SK-N-SH treated with all-trans-retinoic acid at 6 μM for 48 hours (cell line): ENCODE results near the gene HLA-F.

Experiments used
- ATAC-seq: fragments of 200-7000 bp; cut with Tn5 transposase; 3 replicates; pipeline ENCODE4 v1.9.1; 2020; ENCODE audit warnings: mild to moderate bottlenecking, moderate library complexity
- ARNTL ChIP-seq: fragments of 450-650 bp; formaldehyde crosslinking; IDR thresholded peaks from 2 replicates; pipeline ENCODE4 v1.5.0; 2020; ENCODE audit warnings: low read depth, mild to moderate bottlenecking, moderate library complexity, borderline replicate concordance
- BACH2 ChIP-seq: fragments of 250-450 bp; sonication (Bioruptor Pico); IDR thresholded peaks from 2 replicates; pipeline ENCODE4 v1.9.0; 2021; ENCODE audit warnings: mild to moderate bottlenecking, borderline replicate concordance
- CSDC2 ChIP-seq: fragments of 250-450 bp; sonication (Bioruptor Pico); IDR thresholded peaks from 2 replicates; pipeline ENCODE4 v1.5.0; 2020; ENCODE audit warnings: mild to moderate bottlenecking, moderate library complexity
- ESRRG ChIP-seq: fragments of 250-450 bp; sonication (Bioruptor Pico); IDR thresholded peaks from 2 replicates; pipeline ENCODE4 v1.6.1; 2021; ENCODE audit warnings: mild to moderate bottlenecking
- GLIS3 ChIP-seq: fragments of 250-450 bp; sonication (Bioruptor Pico); IDR thresholded peaks from 2 replicates; pipeline ENCODE4 v1.5.0; 2020; ENCODE audit warnings: mild to moderate bottlenecking, moderate library complexity
- ISL1 ChIP-seq: fragments of 250-450 bp; sonication (Bioruptor Pico); IDR thresholded peaks from 2 replicates; pipeline ENCODE4 v2.1.2; 2022; ENCODE audit warnings: mild to moderate bottlenecking, moderate library complexity
- OSR1 ChIP-seq: fragments of 250-450 bp; sonication (Bioruptor Pico); IDR thresholded peaks from 2 replicates; pipeline ENCODE4 v1.8.0; 2022; ENCODE audit warnings: moderate library complexity, mild to moderate bottlenecking, inconsistent platforms
- RARB ChIP-seq: fragments of 250-450 bp; sonication (Bioruptor Pico); IDR thresholded peaks from 2 replicates; pipeline ENCODE4 v1.8.0; 2021; ENCODE audit warnings: mild to moderate bottlenecking, moderate library complexity
- SNAI2 ChIP-seq: fragments of 250-450 bp; sonication (Bioruptor Pico); IDR thresholded peaks from 2 replicates; pipeline ENCODE4 v1.5.0; 2020; ENCODE audit warnings: mild to moderate bottlenecking, moderate library complexity
- TCF4 ChIP-seq: fragments of 250-450 bp; sonication (Bioruptor Pico); IDR thresholded peaks from 2 replicates; pipeline ENCODE4 v1.8.0; 2021; ENCODE audit warnings: mild to moderate bottlenecking, moderate library complexity, borderline replicate concordance
- TOX ChIP-seq: fragments of 250-450 bp; sonication (Bioruptor Pico); IDR thresholded peaks from 2 replicates; pipeline ENCODE4 v1.8.0; 2021; ENCODE audit warnings: mild to moderate bottlenecking, moderate library complexity, borderline replicate concordance
- ZC3H10 ChIP-seq: fragments of 250-450 bp; sonication (Bioruptor Pico); IDR thresholded peaks from 2 replicates; pipeline ENCODE4 v1.5.1; 2021; ENCODE audit warnings: mild to moderate bottlenecking, moderate library complexity
- ZFP3 ChIP-seq: fragments of 250-450 bp; sonication (Bioruptor Pico); IDR thresholded peaks from 2 replicates; pipeline ENCODE4 v1.5.0; 2020; ENCODE audit warnings: mild to moderate bottlenecking, moderate library complexity
- ZNF565 ChIP-seq: fragments of 450-650 bp; formaldehyde crosslinking; conservative IDR thresholded peaks from 2 replicates; pipeline ENCODE4 v1.5.0; 2020; ENCODE audit warnings: low read depth, mild to moderate bottlenecking, moderate library complexity
- ZNF70 ChIP-seq: fragments of 450-650 bp; formaldehyde crosslinking; IDR thresholded peaks from 2 replicates; pipeline ENCODE4 v1.5.0; 2020; ENCODE audit warnings: mild to moderate bottlenecking, moderate library complexity
- ZNF8 ChIP-seq: fragments of 450-650 bp; formaldehyde crosslinking; IDR thresholded peaks from 2 replicates; pipeline ENCODE4 v1.5.0; 2020; ENCODE audit warnings: mild to moderate bottlenecking, moderate library complexity
- TF ChIP-seq, protein P1 (sequence below): fragments of 250-450 bp; sonication (Bioruptor Pico); IDR thresholded peaks from 2 replicates; pipeline ENCODE4 v1.8.0; 2020; ENCODE audit warnings: mild to moderate bottlenecking, moderate library complexity, borderline replicate concordance
- TF ChIP-seq, protein P2 (sequence below): fragments of 250-450 bp; sonication (Bioruptor Pico); IDR thresholded peaks from 2 replicates; pipeline ENCODE4 v1.8.0; 2021; ENCODE audit warnings: low read depth, mild to moderate bottlenecking, moderate library complexity, borderline replicate concordance
- TF ChIP-seq, protein P3 (sequence below): fragments of 250-450 bp; sonication (Bioruptor Pico); IDR thresholded peaks from 2 replicates; pipeline ENCODE4 v1.5.0; 2020; ENCODE audit warnings: mild to moderate bottlenecking, moderate library complexity

Gene HLA-F

DNA sequence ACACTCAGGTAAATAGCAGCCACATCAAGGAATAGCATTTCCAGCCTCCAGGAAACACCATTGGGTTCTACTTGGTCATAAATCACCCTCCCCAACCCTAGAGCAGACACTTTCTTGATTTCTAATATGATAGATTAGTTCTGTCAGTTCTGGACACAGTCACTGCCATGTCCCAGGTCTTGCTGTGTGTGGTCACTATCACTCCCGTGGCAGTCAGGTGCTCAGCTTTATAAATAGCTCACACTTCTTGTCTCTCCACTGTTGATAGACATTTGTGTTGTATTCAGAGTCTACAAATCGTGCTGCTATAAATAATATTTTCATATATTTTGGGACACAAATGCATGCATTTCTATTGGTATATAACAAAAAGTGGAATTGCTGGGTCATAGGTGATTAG lies 13.3 kb downstream of the HLA-F start (continued):
- TF ChIP-seq, protein P1, sequence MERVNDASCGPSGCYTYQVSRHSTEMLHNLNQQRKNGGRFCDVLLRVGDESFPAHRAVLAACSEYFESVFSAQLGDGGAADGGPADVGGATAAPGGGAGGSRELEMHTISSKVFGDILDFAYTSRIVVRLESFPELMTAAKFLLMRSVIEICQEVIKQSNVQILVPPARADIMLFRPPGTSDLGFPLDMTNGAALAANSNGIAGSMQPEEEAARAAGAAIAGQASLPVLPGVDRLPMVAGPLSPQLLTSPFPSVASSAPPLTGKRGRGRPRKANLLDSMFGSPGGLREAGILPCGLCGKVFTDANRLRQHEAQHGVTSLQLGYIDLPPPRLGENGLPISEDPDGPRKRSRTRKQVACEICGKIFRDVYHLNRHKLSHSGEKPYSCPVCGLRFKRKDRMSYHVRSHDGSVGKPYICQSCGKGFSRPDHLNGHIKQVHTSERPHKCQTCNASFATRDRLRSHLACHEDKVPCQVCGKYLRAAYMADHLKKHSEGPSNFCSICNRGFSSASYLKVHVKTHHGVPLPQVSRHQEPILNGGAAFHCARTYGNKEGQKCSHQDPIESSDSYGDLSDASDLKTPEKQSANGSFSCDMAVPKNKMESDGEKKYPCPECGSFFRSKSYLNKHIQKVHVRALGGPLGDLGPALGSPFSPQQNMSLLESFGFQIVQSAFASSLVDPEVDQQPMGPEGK (CRISPR knock-in tag): no peak
- no peak for TF ChIP-seq ZNF70 (CRISPR knock-in tag)
- TF ChIP-seq, protein P2, sequence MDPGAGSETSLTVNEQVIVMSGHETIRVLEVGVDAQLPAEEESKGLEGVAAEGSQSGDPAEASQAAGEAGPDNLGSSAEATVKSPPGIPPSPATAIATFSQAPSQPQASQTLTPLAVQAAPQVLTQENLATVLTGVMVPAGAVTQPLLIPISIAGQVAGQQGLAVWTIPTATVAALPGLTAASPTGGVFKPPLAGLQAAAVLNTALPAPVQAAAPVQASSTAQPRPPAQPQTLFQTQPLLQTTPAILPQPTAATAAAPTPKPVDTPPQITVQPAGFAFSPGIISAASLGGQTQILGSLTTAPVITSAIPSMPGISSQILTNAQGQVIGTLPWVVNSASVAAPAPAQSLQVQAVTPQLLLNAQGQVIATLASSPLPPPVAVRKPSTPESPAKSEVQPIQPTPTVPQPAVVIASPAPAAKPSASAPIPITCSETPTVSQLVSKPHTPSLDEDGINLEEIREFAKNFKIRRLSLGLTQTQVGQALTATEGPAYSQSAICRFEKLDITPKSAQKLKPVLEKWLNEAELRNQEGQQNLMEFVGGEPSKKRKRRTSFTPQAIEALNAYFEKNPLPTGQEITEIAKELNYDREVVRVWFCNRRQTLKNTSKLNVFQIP (CRISPR knock-in tag): no peak
- TF ChIP-seq GLIS3 (CRISPR knock-in tag): no peak
- no peak for TF ChIP-seq ESRRG

DNA sequence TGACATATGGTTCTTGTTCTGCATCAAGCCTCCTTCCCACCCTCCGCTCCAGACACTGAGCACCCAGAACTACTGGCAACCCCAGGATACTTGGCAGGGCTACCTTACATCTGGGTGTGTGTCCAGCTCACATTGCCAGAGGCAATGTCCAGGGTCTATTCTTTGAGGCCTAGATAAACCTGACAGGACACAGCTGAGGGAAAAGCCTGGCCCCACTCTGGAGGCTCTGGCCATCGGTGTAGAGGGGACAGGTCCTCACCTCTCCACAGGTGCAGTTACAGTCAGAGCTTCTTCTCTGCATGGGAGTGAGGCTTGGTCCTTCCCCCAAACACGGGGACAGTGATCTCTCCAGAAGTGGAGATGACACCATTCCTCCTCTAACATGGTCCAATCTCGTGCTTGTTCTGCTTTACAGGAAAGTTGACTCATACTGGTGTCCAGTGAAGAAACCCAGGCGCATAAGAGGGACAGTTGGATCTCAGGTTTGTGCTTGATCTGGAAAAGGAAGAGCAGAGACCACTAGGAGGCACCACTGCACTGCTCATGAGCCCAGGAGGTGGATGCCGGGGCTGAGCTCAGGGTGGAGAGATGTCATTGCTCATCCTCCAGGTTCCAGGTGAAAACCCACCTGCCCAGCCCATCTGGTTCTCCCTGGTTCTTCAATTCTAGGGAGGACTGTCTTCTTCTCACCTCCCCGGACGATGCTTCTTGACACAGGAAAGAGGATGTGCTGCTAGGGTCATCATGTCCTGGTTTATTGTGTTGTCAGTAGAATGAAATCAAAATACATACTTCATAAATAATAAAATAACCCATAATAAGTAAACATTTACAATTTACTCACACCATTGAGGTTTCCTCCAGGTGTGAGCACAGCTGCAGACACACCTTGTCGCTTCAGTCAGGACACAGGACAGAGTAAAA lies 14.7 kb downstream of the HLA-F start:
- ATAC-seq: peak; percentile 96
- TF ChIP-seq ISL1 (CRISPR knock-in tag) (no peak), ZNF565 (no peak), SNAI2 (CRISPR knock-in tag) (no peak), BACH2 (CRISPR knock-in tag) (no peak), TOX (CRISPR knock-in tag) (no peak), RARB (CRISPR knock-in tag) (no peak), OSR1 (CRISPR knock-in tag) (no peak)
- TF ChIP-seq, protein P1 (CRISPR knock-in tag): no peak
- TF ChIP-seq, protein P3, sequence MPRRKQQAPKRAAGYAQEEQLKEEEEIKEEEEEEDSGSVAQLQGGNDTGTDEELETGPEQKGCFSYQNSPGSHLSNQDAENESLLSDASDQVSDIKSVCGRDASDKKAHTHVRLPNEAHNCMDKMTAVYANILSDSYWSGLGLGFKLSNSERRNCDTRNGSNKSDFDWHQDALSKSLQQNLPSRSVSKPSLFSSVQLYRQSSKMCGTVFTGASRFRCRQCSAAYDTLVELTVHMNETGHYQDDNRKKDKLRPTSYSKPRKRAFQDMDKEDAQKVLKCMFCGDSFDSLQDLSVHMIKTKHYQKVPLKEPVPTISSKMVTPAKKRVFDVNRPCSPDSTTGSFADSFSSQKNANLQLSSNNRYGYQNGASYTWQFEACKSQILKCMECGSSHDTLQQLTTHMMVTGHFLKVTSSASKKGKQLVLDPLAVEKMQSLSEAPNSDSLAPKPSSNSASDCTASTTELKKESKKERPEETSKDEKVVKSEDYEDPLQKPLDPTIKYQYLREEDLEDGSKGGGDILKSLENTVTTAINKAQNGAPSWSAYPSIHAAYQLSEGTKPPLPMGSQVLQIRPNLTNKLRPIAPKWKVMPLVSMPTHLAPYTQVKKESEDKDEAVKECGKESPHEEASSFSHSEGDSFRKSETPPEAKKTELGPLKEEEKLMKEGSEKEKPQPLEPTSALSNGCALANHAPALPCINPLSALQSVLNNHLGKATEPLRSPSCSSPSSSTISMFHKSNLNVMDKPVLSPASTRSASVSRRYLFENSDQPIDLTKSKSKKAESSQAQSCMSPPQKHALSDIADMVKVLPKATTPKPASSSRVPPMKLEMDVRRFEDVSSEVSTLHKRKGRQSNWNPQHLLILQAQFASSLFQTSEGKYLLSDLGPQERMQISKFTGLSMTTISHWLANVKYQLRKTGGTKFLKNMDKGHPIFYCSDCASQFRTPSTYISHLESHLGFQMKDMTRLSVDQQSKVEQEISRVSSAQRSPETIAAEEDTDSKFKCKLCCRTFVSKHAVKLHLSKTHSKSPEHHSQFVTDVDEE: no peak

DNA sequence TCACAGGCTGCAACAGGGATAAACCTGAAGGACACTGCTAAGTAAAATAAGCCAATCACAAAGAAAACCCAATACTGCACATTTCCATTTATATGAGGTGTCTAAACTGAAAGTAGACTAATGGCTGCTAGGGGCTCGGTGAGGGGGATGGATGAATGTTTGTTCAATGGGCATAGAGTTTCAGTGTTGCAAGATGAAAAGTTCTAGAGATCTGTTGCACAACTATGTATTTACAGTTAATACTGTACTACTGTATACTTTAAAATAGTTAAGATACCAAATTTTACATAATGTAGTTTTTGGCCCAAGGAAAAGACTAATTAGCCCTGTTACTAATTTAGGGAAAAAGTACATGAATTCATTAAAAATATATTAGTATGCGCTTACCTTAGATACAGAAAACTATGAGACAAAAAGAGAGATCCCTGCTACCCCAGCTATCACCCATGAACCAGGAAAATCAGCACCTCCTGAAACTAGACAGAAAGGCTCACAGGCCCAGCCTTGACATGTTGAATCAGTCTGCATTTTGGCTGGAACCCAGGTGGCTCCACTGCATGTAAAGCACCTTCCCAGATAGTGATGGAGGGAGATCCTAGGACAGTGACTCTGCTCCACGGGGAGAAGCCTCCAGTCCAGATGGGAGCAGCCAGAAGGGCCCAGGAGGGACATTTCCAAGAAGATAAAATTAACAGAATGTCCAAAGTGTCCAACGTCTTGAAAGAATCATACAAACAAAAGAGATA lies 16.1 kb downstream of the HLA-F start:
- no peak for ATAC-seq
- TF ChIP-seq ISL1 (CRISPR knock-in tag) (no peak), ZFP3 (CRISPR knock-in tag) (no peak), OSR1 (CRISPR knock-in tag) (no peak), ARNTL (CRISPR knock-in tag) (no peak), CSDC2 (CRISPR knock-in tag) (no peak), ZNF8 (CRISPR knock-in tag) (no peak), TCF4 (CRISPR knock-in tag) (no peak), ZNF565 (no peak), ZC3H10 (CRISPR knock-in tag) (no peak), SNAI2 (CRISPR knock-in tag) (no peak), GLIS3 (CRISPR knock-in tag) (no peak), ZNF70 (CRISPR knock-in tag) (no peak), RARB (CRISPR knock-in tag) (no peak)
- TF ChIP-seq, protein P1 (CRISPR knock-in tag): no peak
- TF ChIP-seq, protein P3: no peak
- TF ChIP-seq, protein P2 (CRISPR knock-in tag): no peak
